ENCODE measurements around the gene SPDEF. TPM values are rescaled to one million over a fixed set of nuclear protein-coding genes. Genes with fewer than 3 reads are reported as not detected.

SPDEF gene
- polyA plus RNA-seq, 1 donor = 11.6 TPM

DNA sequence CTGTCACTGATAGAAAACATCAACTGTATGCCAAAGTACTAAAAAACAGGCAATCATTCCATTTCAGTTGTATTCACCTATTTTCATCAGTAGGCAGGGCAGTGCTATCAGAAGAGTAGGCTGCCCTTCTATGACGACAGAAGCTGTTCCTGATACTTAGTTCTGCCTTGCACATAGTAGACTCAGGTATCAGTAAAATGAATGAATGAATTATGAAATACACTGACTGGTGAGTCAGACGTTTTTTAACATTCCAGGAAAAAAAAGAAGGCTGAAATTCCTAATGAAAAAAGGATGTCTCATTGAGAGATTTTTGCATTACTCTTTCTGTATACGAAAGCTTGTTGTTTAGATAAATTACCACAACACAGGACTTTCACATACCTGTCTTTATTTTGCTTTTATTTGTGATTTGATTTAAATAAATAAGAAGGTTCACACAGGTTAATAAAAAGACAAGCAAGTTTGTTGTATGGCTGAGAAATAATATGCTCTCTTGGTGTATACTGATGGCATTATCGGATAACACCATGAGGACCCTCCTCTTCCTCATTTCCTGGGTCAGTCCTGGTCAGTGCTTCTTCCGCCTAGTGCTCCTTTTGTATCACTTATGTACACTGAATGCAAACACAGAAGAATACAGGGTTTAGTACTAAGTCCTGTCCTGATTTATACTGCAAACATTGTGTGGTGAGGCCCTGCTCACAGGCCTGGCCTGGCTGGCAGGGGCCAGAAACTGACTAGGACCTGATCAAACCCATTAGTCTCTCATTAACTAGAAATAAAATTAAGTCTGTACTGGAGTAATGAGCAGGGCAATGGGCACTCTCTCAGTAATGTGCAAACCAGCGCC is 39.4 kb upstream of the SPDEF start:
- DNase-seq = no peak
- 63% methylated on average over 2 of the region's 6 CpGs for WGBS (ENCODE audit: insufficient coverage, low lambda C conversion rate)
- no peak overlapping the region for H3K4me3 ChIP-seq (ENCODE audit: low read length)
- H3K27ac ChIP-seq (ENCODE audit: low read length) = no peak overlapping the region
- no peaks in the 10 kb centered on the region for H3K4me1 ChIP-seq (ENCODE audit: control insufficient read depth, insufficient read depth, low read length)
- no peaks in the 10 kb centered on the region for H3K27me3 ChIP-seq (ENCODE audit: control insufficient read depth, insufficient read depth, low read length)
- peaks cover 14% of the 10 kb centered on the region for H3K36me3 ChIP-seq (ENCODE audit: control insufficient read depth, insufficient read depth, low read length)
- H3K9me3 ChIP-seq (ENCODE audit: control insufficient read depth, low read depth, low read length) = no peaks in the 10 kb centered on the region

DNA sequence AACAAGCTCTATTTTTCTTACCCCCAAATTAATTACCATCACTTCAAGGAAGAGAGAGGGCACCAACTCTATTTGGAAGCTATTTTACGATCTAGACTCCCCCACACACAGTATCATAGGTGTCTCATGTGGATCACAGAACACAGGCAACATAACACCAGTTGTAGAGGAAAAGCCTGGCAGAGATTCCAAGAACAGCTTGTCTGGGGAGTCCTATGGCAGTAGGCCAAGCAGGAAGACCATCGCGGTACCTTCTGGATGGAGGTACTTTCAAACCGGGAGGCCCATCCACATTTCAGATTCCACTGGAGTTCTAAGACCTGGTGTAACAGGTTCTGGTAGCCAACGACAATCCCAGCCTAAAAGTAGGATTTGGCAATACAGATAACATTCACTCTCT is 37.6 kb upstream of the SPDEF start:
- Histone ChIP-seq H3K4me1 (ENCODE audit: control insufficient read depth, insufficient read depth, low read length) (no peaks in the 10 kb centered on the region), H3K27ac (ENCODE audit: low read length) (no peak overlapping the region), H3K9me3 (ENCODE audit: control insufficient read depth, low read depth, low read length) (no peaks in the 10 kb centered on the region), H3K36me3 (ENCODE audit: control insufficient read depth, insufficient read depth, low read length) (peaks cover 23% of the 10 kb centered on the region), H3K27me3 (ENCODE audit: control insufficient read depth, insufficient read depth, low read length) (no peaks in the 10 kb centered on the region), H3K4me3 (ENCODE audit: low read length) (no peak overlapping the region)
- no peak for DNase-seq
- no CpG with 5 or more reads among the region's 5 CpGs for WGBS (ENCODE audit: insufficient coverage, low lambda C conversion rate)

DNA sequence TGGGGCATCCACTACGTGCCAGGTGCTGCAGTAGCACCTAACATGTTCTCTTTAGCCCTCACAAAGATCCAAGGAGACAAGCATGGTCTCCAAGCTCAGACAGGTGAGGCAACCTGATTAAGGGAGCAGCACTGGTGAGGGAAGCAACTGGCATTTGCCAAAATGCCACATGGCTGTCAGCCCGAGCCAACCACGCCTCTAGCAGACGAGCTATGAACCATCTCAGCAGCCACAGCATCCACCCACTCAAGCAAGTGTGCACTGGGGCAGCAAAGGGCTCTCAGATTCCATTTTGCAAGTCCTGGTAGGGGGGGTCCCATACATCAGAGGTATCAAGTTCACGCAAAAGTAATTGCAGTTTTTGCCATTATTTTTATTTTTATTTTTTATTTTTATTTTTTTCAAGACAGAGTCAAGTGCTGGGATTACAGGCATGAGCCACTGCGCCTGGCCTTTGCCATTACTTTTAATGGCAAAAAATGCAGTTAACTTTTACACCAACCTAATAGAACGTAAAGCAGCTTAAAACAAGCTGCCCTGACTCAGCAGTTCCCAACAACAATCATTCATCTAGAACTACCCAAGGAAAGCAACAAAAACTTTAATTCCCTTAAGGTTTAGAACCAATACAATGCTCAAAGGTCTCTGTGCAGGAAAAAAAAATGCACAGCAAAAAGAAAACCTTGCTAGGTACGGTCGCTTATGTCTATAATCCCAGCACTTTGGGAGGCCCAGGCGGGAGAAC is 36.3 kb upstream of the SPDEF start:
- H3K4me1 ChIP-seq (ENCODE audit: control insufficient read depth, insufficient read depth, low read length) = no peaks in the 10 kb centered on the region
- no peak for DNase-seq
- WGBS (ENCODE audit: insufficient coverage, low lambda C conversion rate) = 100% methylated on average over 4 of the region's 10 CpGs
- peaks cover 31% of the 10 kb centered on the region for H3K36me3 ChIP-seq (ENCODE audit: control insufficient read depth, insufficient read depth, low read length)
- H3K9me3 ChIP-seq (ENCODE audit: control insufficient read depth, low read depth, low read length) = no peaks in the 10 kb centered on the region
- no peak overlapping the region for H3K4me3 ChIP-seq (ENCODE audit: low read length)
- H3K27me3 ChIP-seq (ENCODE audit: control insufficient read depth, insufficient read depth, low read length) = no peaks in the 10 kb centered on the region
- H3K27ac ChIP-seq (ENCODE audit: low read length) = no peak overlapping the region

DNA sequence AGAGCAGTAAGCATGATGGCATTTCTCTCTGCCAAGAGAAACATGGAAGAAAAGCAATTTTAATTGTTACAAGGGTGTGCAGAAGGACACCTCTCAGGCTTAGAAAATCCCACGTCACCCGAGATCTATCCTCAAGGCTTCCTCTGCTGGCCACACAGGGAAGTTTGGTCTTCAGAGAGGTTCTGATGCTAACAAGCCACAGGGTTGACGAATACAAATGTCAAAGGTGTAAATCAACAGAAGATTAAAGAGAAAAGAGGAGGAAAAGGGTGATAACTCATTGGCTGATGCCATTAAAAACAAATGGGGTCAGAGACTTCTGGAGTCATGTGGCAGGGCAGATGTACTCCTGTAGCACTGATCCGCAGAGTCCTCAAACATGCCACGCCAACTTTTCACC is 33.6 kb upstream of the SPDEF start:
- Histone ChIP-seq H3K27me3 (ENCODE audit: control insufficient read depth, insufficient read depth, low read length) (no peaks in the 10 kb centered on the region), H3K4me1 (ENCODE audit: control insufficient read depth, insufficient read depth, low read length) (no peaks in the 10 kb centered on the region), H3K4me3 (ENCODE audit: low read length) (no peak overlapping the region), H3K36me3 (ENCODE audit: control insufficient read depth, insufficient read depth, low read length) (peaks cover 39% of the 10 kb centered on the region), H3K27ac (ENCODE audit: low read length) (no peak overlapping the region), H3K9me3 (ENCODE audit: control insufficient read depth, low read depth, low read length) (no peaks in the 10 kb centered on the region)
- no peak for DNase-seq
- WGBS (ENCODE audit: insufficient coverage, low lambda C conversion rate) = 100% methylated on average over 2 of the region's 5 CpGs

DNA sequence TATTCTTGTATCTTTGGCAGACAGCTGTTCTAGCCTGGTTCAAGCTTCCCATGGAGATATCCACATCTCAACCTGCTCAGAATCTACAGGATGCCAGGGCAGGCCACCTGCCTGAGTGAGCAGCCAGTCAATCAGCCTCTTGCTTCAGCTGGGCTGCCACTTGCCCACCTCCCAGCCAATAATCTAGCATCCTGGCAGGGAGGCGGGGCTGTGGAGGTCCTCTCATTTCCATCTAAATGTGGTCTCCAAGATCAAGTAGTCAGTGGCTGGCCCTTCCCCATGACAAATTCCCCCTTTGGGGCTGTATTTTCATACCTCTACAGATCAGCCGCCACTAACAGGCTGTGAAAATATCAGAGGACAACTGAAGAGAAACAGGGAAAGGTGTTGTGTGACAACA is 33.0 kb upstream of the SPDEF start:
- Histone ChIP-seq H3K4me3 (ENCODE audit: low read length) (no peak overlapping the region), H3K4me1 (ENCODE audit: control insufficient read depth, insufficient read depth, low read length) (no peaks in the 10 kb centered on the region), H3K27me3 (ENCODE audit: control insufficient read depth, insufficient read depth, low read length) (no peaks in the 10 kb centered on the region), H3K27ac (ENCODE audit: low read length) (no peak overlapping the region), H3K36me3 (ENCODE audit: control insufficient read depth, insufficient read depth, low read length) (peaks cover 39% of the 10 kb centered on the region), H3K9me3 (ENCODE audit: control insufficient read depth, low read depth, low read length) (no peaks in the 10 kb centered on the region)
- WGBS (ENCODE audit: insufficient coverage, low lambda C conversion rate) = no CpG with 5 or more reads among the region's 2 CpGs
- no peak for DNase-seq

DNA sequence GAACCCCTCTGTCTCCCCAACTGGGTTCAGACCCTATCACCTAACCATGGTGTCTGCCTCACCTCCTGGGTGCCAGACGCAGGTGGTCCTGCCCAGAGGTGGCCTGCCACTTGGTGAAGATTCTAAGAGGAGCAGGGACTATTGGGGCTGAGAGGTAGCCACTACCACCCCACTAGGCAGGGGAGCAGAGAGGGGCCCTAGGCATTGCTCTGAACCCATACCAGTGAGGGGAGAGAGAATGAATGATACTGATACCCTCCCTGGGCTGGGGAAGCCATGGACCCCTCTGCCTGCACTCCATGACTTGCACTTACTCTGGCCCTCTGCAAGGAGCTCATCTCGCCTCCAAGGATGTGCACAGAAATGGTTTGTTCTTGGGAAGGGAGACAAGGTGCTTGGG is 31.7 kb upstream of the SPDEF start:
- Histone ChIP-seq H3K9me3 (ENCODE audit: control insufficient read depth, low read depth, low read length) (no peaks in the 10 kb centered on the region), H3K27me3 (ENCODE audit: control insufficient read depth, insufficient read depth, low read length) (no peaks in the 10 kb centered on the region), H3K27ac (ENCODE audit: low read length) (no peak overlapping the region), H3K4me1 (ENCODE audit: control insufficient read depth, insufficient read depth, low read length) (no peaks in the 10 kb centered on the region), H3K36me3 (ENCODE audit: control insufficient read depth, insufficient read depth, low read length) (peaks cover 38% of the 10 kb centered on the region), H3K4me3 (ENCODE audit: low read length) (no peak overlapping the region)
- WGBS (ENCODE audit: insufficient coverage, low lambda C conversion rate) = no CpG with 5 or more reads among the region's 2 CpGs
- no peak for DNase-seq

DNA sequence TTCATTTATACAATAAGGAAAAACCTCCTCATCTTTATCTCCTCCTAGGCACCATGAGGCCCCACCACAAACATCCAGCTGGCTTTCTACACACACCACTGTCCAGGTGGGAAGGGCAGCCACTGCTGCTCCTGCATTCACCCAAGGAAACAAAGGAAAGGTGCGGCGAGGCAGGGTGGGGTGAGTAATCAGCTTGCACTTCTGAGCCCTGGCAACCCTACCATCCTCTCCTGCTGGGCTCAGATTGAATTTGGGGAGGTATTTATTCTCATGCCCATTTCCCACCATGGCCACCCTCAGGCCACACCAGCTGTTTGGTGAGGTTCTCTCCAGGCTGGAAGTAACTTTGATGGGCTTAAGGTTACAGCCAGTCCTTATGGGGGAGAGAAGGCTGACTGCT is 31.2 kb upstream of the SPDEF start:
- no peaks in the 10 kb centered on the region for H3K9me3 ChIP-seq (ENCODE audit: control insufficient read depth, low read depth, low read length)
- no peaks in the 10 kb centered on the region for H3K27me3 ChIP-seq (ENCODE audit: control insufficient read depth, insufficient read depth, low read length)
- H3K36me3 ChIP-seq (ENCODE audit: control insufficient read depth, insufficient read depth, low read length) = peaks cover 34% of the 10 kb centered on the region
- H3K27ac ChIP-seq (ENCODE audit: low read length) = no peak overlapping the region
- WGBS (ENCODE audit: insufficient coverage, low lambda C conversion rate) = no CpG with 5 or more reads among the region's 2 CpGs
- H3K4me3 ChIP-seq (ENCODE audit: low read length) = no peak overlapping the region
- no peaks in the 10 kb centered on the region for H3K4me1 ChIP-seq (ENCODE audit: control insufficient read depth, insufficient read depth, low read length)
- DNase-seq = no peak

DNA sequence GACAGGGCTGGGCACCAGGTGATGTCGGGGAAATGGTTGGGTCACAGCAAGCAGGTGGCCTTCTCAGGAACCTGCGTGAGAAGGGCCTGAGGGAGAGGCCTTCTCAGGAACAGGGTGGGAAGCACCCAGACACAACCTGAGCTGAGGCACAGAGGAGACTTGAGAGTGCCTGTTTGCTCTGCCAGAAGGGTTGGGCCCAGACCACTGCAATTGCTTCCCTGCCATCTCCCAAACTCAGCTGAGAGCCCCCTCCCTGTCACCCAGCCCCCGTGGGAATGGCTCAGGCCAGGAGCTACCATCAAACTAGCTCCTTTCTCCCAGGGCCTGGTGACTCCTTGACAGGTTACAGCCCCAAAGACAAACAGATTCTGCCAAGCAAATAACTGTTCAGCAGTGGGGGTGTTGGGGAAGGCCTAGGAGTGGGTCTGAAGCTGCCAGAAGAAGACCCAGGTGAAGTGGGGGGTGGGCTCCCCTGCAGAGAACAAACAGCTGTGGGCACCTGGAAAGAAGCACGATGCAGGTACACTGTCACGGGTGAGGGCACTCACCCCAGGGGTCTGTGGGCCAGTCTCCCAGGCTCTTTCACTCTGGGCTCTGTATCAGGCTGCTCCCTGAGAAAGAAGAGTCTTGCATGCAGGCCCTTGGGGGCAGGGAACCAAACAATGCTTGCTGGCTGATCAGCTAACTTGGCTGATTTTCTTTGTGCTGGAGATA is 30.4 kb upstream of the SPDEF start:
- H3K36me3 ChIP-seq (ENCODE audit: control insufficient read depth, insufficient read depth, low read length) = peaks cover 34% of the 10 kb centered on the region
- WGBS (ENCODE audit: insufficient coverage, low lambda C conversion rate) = no CpG with 5 or more reads among the region's 5 CpGs
- H3K9me3 ChIP-seq (ENCODE audit: control insufficient read depth, low read depth, low read length) = no peaks in the 10 kb centered on the region

DNA sequence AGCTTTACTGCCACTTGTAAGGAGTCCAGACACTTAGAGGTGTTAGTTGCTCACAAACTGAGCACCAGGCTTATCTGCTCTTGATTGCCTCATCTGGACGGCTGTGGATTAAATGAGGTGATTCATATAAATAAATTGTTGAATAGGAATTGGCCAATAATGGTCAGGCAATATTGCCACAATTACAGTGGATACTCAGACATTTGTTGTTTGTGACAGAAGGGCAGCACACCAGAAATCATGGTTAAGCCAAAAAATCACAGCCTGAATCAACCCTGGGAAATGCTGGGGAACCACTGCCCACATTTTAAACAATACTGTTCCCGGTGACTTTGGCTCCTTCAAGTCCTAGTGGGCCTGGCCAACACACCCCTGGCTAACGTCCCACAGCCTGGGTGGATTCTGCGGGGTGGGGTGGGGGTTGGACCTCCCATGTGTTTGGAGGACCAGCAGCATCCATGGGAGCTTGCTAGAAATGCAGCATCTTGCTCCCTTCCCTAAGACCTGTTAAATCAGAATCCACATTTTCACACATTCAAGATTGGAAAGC is 29.5 kb upstream of the SPDEF start:
- Histone ChIP-seq H3K36me3 (ENCODE audit: control insufficient read depth, insufficient read depth, low read length) (peaks cover 32% of the 10 kb centered on the region), H3K4me3 (ENCODE audit: low read length) (no peak overlapping the region), H3K27ac (ENCODE audit: low read length) (no peak overlapping the region), H3K27me3 (ENCODE audit: control insufficient read depth, insufficient read depth, low read length) (no peaks in the 10 kb centered on the region), H3K9me3 (ENCODE audit: control insufficient read depth, low read depth, low read length) (no peaks in the 10 kb centered on the region), H3K4me1 (ENCODE audit: control insufficient read depth, insufficient read depth, low read length) (no peaks in the 10 kb centered on the region)
- WGBS (ENCODE audit: insufficient coverage, low lambda C conversion rate) = no CpG with 5 or more reads among the region's 4 CpGs
- no peak for DNase-seq

More for the DNA sequence above, 30.4 kb upstream of the SPDEF start:
- DNase-seq = no peak
- Histone ChIP-seq H3K4me3 (ENCODE audit: low read length) (no peak overlapping the region), H3K27me3 (ENCODE audit: control insufficient read depth, insufficient read depth, low read length) (no peaks in the 10 kb centered on the region), H3K27ac (ENCODE audit: low read length) (no peak overlapping the region), H3K4me1 (ENCODE audit: control insufficient read depth, insufficient read depth, low read length) (no peaks in the 10 kb centered on the region)

DNA sequence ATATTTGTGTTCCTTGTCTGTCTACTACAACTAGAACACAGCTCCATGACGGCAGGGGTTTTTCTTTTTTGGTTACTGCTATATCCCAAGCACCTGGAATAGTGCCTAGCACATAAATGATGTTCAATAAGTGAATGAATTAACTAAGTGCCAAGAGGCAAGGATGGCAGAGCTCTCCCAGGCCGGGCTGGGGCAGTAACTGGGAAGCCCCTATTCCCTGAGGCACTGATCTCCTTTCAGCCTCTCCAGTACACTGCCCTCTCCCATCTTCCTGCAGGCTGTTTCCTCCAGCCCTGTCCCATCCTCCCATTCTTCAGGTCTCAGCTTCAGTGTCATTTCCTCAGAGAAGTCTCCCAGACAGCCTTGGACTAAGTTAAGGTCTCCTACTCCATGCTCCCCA is 29.0 kb upstream of the SPDEF start:
- Histone ChIP-seq H3K36me3 (ENCODE audit: control insufficient read depth, insufficient read depth, low read length) (peaks cover 31% of the 10 kb centered on the region), H3K4me1 (ENCODE audit: control insufficient read depth, insufficient read depth, low read length) (no peaks in the 10 kb centered on the region), H3K27me3 (ENCODE audit: control insufficient read depth, insufficient read depth, low read length) (no peaks in the 10 kb centered on the region), H3K4me3 (ENCODE audit: low read length) (no peak overlapping the region), H3K9me3 (ENCODE audit: control insufficient read depth, low read depth, low read length) (no peaks in the 10 kb centered on the region), H3K27ac (ENCODE audit: low read length) (no peak overlapping the region)
- DNase-seq = no peak
- no CpG with 5 or more reads among the region's 2 CpGs for WGBS (ENCODE audit: insufficient coverage, low lambda C conversion rate)

Measured in large intestine (tissue), 3 donors.